Urinary bladder (tissue), 4 donors: Measurements from ENCODE around the gene SKAP1. TPM values are rescaled to one million over a fixed set of nuclear protein-coding genes. Genes with fewer than 3 reads are reported as not detected.

ENCODE experiments used
- DNase-seq: peaks from one replicate; pipeline ENCODE4 v3.0.0-alpha.2; 2015; ENCODE audit errors: extremely low spot score
- H3K27ac ChIP-seq: one replicate; pipeline ENCODE4 v1.5.1; 2013; ENCODE audit warnings: low read depth, mild to moderate bottlenecking, moderate library complexity
- H3K36me3 ChIP-seq: one replicate; pipeline ENCODE4 v1.6.1; 2013; ENCODE audit warnings: mild to moderate bottlenecking, moderate library complexity; ENCODE audit not compliant: insufficient read depth
- H3K4me1 ChIP-seq: one replicate; pipeline ENCODE4 v1.6.1; 2013; ENCODE audit warnings: mild to moderate bottlenecking, moderate library complexity; ENCODE audit not compliant: insufficient read depth
- H3K4me3 ChIP-seq: one replicate; pipeline ENCODE4 v1.5.1; 2013; ENCODE audit warnings: low read depth, low read length
- WGBS: extraction: QIAGEN DNeasy Blood & Tissue Kit; methylation state at CpG from one replicate; pipeline ENCODE4 v1.1.7; 2013; 5-methylcytosine and 5-hydroxymethylcytosine counted together
- polyA plus RNA-seq: library from polyadenylated mRNA; stranded (reverse); fragments of 200-250 nt; gene quantifications from one replicate; pipeline ENCODE4 v1.2.3, GENCODE V29; 2013
- total RNA-seq: library from RNA; depleted of rRNA; stranded (reverse); fragments of >200 nt; gene quantifications from one replicate; pipeline ENCODE4 v1.2.3, GENCODE V29; 2014
- donor health status: healthy with polysubstance abuse.
- donor health status: healthy.

Gene SKAP1
- total and polyA plus RNA-seq, 2 donors = 1.7 to 2.1 TPM

- WGBS = 86% methylated on average over 3 of the region's 3 CpGs
- no peak for DNase-seq
- Histone ChIP-seq H3K27ac (no peak overlapping the region), H3K4me3 (no peak overlapping the region), H3K36me3 (peaks cover 2% of the 10 kb centered on the region), H3K4me1 (no peaks in the 10 kb centered on the region)
Measured at GRCh38 chr17:48144976-48145798, 284.8 kb downstream of the SKAP1 start.

DNA sequence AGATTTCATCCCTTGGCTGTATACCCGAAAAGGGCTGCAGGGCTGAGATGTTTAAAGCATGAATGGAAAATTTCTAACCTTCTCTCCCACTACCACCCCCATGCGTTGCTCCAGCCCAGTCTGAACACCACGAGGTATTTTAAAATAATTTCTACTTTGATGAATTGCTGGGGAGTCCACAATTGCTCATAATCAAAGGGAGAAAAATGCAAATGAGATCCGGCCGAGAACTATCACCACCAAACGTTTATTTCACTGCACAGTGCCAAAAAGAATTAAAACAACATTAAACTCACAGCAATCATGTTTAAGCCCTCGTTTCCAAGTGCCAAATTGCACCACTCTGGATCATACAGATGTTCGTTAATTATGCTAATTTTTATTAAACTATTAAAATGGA, 285.8 kb downstream of the SKAP1 start:
- Histone ChIP-seq H3K36me3 (peaks cover 2% of the 10 kb centered on the region), H3K27ac (no peak overlapping the region), H3K4me3 (no peak overlapping the region), H3K4me1 (no peaks in the 10 kb centered on the region)
- DNase-seq = no peak
- 53% methylated on average over 8 of the region's 8 CpGs for WGBS

DNA sequence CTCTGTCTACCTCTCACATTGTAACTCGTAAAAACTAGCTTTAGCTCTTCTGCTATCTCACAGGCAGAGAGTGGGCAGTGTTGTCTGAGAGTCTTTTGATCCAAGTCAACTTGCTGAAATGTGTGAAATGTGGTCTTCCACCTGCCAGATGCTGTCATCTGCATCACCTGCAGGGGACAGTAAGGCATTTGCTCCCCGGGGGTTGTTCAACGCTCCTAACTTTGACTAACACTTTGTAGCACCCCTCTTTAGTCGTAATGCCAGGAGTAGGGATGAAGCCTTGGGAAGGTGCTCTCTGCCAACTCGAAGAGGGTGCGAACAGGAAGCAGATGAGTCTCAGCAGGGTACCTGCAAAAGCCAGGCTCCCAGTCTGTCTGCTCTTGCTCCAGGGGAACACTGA, 286.4 kb downstream of the SKAP1 start:
- WGBS = 27% methylated on average over 6 of the region's 6 CpGs

DNA sequence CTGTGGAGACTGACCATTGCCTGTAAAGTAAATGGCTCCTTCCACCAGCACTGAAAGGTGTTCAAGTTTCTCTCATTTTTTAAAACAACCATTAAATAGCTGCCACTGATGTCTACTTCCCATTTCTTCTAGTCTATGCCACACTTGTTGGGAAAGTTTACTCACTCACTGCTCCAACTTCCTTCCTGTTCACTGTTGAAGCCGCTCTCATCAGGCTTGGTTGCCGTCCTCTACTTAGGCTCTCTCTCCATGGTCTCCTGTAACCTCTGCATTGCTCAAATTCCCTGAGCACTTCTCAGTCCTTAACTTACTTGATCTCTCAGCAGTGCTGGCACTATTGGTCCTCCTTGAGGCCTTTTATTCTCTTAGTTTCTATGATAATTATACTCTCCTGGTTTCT, 290.1 kb downstream of the SKAP1 start:
- Histone ChIP-seq H3K36me3 (no peaks in the 10 kb centered on the region), H3K4me1 (no peaks in the 10 kb centered on the region), H3K4me3 (no peak overlapping the region), H3K27ac (no peak overlapping the region)
- WGBS = 52% methylated on average over 2 of the region's 2 CpGs
- DNase-seq = no peak

More for the DNA sequence above, 286.4 kb downstream of the SKAP1 start:
- no peak overlapping the region for H3K27ac ChIP-seq
- H3K36me3 ChIP-seq = peaks cover 2% of the 10 kb centered on the region
- no peak overlapping the region for H3K4me3 ChIP-seq
- no peaks in the 10 kb centered on the region for H3K4me1 ChIP-seq
- DNase-seq = no peak

DNA sequence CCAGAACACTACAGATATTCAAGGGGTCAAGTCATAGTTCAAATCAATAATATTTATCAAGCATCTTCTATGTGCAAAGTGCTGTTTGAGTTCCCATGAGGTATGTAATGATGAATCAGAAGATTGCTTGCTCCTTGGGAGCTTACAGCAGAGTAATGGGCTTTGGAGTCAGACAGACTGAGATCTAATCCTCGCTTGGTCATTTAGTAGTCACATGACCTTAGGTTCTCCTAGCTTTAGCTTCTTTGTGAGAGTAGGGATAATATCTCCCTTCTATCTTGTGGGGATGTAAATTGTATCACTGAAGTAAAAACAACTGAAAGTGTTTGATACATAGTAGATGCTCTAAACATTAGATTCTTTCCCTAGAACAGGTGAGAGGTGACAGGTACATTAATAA, 292.4 kb downstream of the SKAP1 start:
- 44% methylated on average over 1 of the region's 1 CpG for WGBS
- Histone ChIP-seq H3K4me1 (no peaks in the 10 kb centered on the region), H3K36me3 (no peaks in the 10 kb centered on the region), H3K4me3 (no peak overlapping the region), H3K27ac (no peak overlapping the region)
- no peak for DNase-seq

DNA sequence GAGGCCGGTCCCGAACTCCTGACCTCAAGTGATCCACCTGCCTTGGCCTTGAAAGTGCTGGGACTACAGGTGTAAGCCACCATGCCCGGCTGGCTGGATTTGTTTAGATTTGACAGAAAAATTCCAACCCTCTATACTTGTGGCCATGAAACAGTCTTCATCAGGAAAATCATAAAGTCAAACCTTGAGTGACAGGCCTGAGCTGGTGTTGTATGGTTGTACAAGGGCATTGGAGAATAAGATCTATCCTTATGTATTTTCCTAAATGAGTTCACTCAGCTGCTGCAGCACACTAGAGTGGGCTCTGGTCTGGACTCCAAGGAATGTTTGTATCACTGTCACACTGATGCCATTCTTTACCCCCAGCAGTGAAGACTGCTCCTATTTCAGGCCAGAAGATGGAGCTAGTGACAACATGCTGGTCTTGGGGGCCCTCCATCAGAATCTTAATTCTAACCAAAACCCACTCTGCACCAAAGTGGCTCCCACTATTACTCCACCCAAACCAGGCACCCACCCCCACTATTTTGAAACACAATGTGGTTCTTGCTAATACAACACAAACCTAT, 295.0 kb downstream of the SKAP1 start:
- Histone ChIP-seq H3K4me3 (no peak overlapping the region), H3K4me1 (no peaks in the 10 kb centered on the region), H3K36me3 (no peaks in the 10 kb centered on the region), H3K27ac (no peak overlapping the region)
- 89% methylated on average over 3 of the region's 3 CpGs for WGBS
- no peak for DNase-seq

GRCh38 chr17:48132385-48132784, 297.6 kb downstream of the SKAP1 start:
- H3K4me1 ChIP-seq = no peaks in the 10 kb centered on the region
- H3K4me3 ChIP-seq = no peak overlapping the region
- no peak overlapping the region for H3K27ac ChIP-seq
- 55% methylated on average over 5 of the region's 5 CpGs for WGBS
- H3K36me3 ChIP-seq = no peaks in the 10 kb centered on the region
- DNase-seq = no peak

DNA sequence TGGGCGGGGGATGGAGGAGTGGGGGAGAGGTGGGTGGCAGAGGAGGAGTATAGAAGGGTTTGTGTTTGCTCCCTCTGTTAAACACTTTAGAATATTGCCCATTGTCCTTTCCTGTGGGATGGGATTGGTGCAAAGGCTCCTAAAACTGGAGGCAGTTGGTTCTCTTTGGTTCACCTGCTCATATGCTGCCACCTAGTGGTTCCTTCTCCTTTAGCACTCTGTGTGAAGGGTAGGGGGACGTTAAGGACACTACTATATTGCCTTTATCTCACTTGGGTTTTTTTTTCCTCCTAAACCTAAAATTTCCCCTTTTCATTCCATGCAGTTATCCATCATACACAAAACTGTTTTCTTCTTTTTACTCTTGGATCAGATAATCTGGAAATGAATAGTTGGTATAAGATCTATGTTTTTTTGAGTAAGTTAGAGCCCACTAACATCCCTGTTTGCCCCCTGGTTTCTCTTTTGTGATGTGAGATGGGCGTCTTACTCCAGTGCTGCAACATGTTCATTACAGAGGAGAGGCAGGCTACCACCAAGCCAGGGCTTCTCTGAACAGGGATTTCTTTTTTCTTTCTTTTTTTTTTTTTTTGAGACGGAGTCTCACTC, 298.7 kb downstream of the SKAP1 start:
- Histone ChIP-seq H3K36me3 (no peaks in the 10 kb centered on the region), H3K4me1 (no peaks in the 10 kb centered on the region), H3K4me3 (no peak overlapping the region), H3K27ac (no peak overlapping the region)
- no peak for DNase-seq
- 39% methylated on average over 4 of the region's 4 CpGs for WGBS

GRCh38 chr17:48129981-48130380, 300.0 kb downstream of the SKAP1 start:
- 53% methylated on average over 5 of the region's 5 CpGs for WGBS
- Histone ChIP-seq H3K27ac (no peak overlapping the region), H3K4me3 (no peak overlapping the region), H3K4me1 (no peaks in the 10 kb centered on the region), H3K36me3 (no peaks in the 10 kb centered on the region)
- no peak for DNase-seq

DNA sequence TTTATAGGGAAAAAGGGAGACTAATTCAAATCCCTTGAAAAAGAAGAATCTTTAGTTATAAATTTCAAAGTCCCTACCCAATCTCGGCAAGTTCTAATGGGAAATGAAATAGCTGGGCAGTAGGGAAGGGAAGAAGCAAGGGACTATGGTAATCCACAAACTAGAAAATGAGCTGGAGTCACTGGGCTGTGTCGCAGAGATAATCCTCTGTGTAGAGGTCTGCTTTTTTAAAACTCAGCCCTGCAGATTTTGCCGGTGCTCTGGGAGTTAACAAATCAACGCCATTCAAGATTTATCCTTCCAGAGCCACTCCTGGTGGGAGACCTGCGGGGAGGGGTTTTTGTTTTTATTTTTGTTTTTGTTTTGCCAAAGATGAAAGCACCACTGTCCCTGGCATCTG, 301.6 kb downstream of the SKAP1 start:
- H3K36me3 ChIP-seq = peaks cover under 1% of the 10 kb centered on the region
- WGBS = 33% methylated on average over 5 of the region's 5 CpGs
- no peak for DNase-seq
- H3K4me3 ChIP-seq = no peak overlapping the region
- H3K4me1 ChIP-seq = no peaks in the 10 kb centered on the region
- no peak overlapping the region for H3K27ac ChIP-seq

DNA sequence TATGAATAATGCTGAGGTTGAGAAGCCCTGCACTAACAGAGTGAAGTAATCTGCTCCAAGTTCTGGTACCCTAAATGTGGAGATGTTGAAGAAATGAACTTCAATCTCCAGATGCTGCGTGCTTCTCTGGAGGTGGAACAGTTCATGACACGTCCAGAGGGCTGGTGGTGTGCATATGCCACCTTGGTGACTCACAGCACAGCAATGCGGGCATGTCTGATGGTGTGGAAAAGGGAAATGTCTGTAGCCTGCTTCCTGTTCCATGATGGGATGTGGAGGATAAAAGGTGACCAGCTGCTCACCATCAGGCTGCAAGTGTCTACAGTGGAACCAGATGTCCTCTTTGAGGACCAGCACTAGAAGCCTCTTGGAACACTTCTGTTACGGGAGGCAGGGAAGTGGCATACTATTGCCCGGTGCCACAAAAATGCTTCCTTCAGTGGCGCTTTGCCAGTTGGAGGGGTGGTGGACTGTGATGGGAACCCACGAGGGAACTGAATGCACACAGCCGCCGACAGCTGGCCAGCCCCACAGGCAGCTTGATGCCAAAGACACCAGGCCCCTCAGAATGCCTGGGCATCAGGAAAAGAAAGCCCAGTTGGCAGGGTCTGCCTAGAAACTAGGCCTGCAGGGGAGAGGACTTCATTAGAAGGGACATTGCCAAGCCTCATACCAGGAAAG, 302.5 kb downstream of the SKAP1 start:
- Histone ChIP-seq H3K27ac (no peak overlapping the region), H3K4me3 (no peak overlapping the region)
- no peak for DNase-seq

DNA sequence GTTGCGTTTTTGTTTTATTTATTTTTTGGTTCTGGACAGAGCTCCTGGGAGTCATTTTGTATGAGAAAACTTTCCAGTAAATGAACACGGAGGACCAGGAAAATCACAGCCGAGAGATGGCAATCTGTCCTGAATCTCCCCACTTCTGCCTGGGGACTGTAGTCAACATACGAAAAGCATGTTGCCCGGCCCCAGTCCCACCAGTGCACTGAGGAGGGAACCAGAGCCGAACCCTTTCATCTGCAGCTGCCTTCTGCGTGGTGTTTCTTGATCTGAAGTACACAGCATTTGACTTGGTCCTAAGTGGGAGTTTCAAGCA, 303.5 kb downstream of the SKAP1 start:
- no peak overlapping the region for H3K4me3 ChIP-seq
- peaks cover 2% of the 10 kb centered on the region for H3K36me3 ChIP-seq
- H3K4me1 ChIP-seq = no peaks in the 10 kb centered on the region
- no peak overlapping the region for H3K27ac ChIP-seq
- DNase-seq = no peak
- WGBS = 80% methylated on average over 7 of the region's 7 CpGs

More for the DNA sequence above, 302.5 kb downstream of the SKAP1 start:
- Histone ChIP-seq H3K36me3 (peaks cover 2% of the 10 kb centered on the region), H3K4me1 (no peaks in the 10 kb centered on the region)
- WGBS = 76% methylated on average over 9 of the region's 9 CpGs

DNA sequence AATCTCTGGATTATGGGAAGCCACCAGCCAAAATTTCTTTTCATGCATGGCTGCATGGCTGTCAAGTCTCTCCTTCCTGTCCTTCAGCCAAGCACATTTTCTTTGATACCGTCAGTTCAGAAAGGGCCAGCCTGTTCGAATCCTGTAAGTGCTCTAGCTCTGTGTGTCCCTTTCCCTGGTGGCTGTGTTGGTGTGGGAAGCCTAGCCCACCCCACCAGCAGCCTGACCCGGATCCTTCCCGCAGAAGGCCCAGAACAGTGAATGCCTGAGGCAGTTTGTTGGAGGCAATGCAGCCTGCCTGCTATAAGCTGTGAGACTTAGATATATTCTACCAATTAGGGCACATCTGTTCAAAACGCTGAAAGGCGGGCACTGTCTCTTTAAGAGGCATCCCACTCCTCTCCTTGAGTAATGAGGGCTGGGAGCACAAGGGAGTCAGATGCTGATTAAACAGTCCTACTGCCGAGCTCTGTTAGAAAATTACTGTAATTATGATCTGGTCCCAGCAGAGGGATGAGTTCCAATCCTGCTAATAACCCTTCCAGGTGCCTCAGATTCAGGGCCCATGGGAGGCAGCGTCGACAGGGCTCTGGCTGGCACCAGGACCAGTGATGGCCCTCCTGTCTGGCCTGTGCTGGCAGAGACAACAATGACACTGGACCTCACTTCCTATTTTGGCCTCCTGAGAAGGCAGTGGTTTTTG, 304.0 kb downstream of the SKAP1 start:
- Histone ChIP-seq H3K36me3 (peaks cover 2% of the 10 kb centered on the region), H3K27ac (no peak overlapping the region), H3K4me1 (no peaks in the 10 kb centered on the region), H3K4me3 (no peak overlapping the region)
- WGBS = 53% methylated on average over 9 of the region's 9 CpGs
- no peak for DNase-seq
